Spinal cord (tissue), 10 donors: ENCODE data around the gene NUP98. TPM values are rescaled to one million over a fixed set of nuclear protein-coding genes. Genes with fewer than 3 reads are reported as not detected.
A peak's percentile ranks its signal among the peaks of the same experiment; 100 is the strongest.
"Not testable (repeated sequence)": the region's sequence is repeated elsewhere in the genome, so short reads cannot be mapped to it uniquely, and the experiment has no call there.

ENCODE experiments used
- DNase-seq, 6 donors: peaks; one replicate each; pipeline versions ENCODE4 v3.0.0 to v3.0.0-alpha.2; 2013 to 2015; ENCODE audit warnings: low spot score in 6 of 6, low read depth in 4 of 6
- H3K27ac ChIP-seq: one replicate; pipeline ENCODE4 v1.5.1; 2013; ENCODE audit warnings: low read depth, low read length, control low read depth
- H3K27me3 ChIP-seq: one replicate; pipeline ENCODE4 v1.6.1; 2013; ENCODE audit warnings: low read length; ENCODE audit not compliant: control insufficient read depth, insufficient read depth
- H3K36me3 ChIP-seq: one replicate; pipeline ENCODE4 v1.6.1; 2013; ENCODE audit warnings: low read length; ENCODE audit not compliant: control insufficient read depth, insufficient read depth
- H3K4me1 ChIP-seq: one replicate; pipeline ENCODE4 v1.6.1; 2013; ENCODE audit warnings: low read length; ENCODE audit not compliant: control insufficient read depth, insufficient read depth
- H3K4me3 ChIP-seq: one replicate; pipeline ENCODE4 v1.5.1; 2013; ENCODE audit warnings: low read depth, low read length, control low read depth
- H3K9me3 ChIP-seq: one replicate; pipeline ENCODE4 v1.6.1; 2013; ENCODE audit warnings: low read length; ENCODE audit not compliant: control insufficient read depth, insufficient read depth
- WGBS: methylation state at CpG from one replicate; pipeline ENCODE4 v1.1.5; 2013; ENCODE audit warnings: missing lambda C conversion rate; ENCODE audit not compliant: insufficient coverage; 5-methylcytosine and 5-hydroxymethylcytosine counted together
- polyA plus RNA-seq, 2 donors: library from polyadenylated mRNA; unstranded; fragments of 120-200 nt; gene quantifications; one replicate each; pipeline ENCODE4 v1.2.1, GENCODE V29; 2013; ENCODE audit not compliant: insufficient read length in 2 of 2
- total RNA-seq, 2 donors: library from RNA; depleted of rRNA in 1 of 2; stranded (reverse); fragments of 120-200 nt in 1 of 2; fragments of >200 nt in 1 of 2; gene quantifications; one replicate each; pipeline versions ENCODE4 v1.2.3 to v1.2.4, GENCODE V29; 2013 to 2014
- donor health status: healthy.

NUP98 gene
- total and polyA plus RNA-seq, 4 donors = 36.0 to 72.7 (median 52.1) TPM

GRCh38 chr11:3803726-3804495 lies 6.6 kb upstream of the NUP98 start:
- Histone ChIP-seq H3K9me3 (no peaks in the 10 kb centered on the region), H3K27ac (no peak overlapping the region), H3K36me3 (no peaks in the 10 kb centered on the region), H3K4me3 (no peak overlapping the region), H3K27me3 (no peaks in the 10 kb centered on the region), H3K4me1 (peaks cover 9% of the 10 kb centered on the region)
- DNase-seq = no peak
- 100% methylated on average over 2 of the region's 11 CpGs for WGBS

DNA sequence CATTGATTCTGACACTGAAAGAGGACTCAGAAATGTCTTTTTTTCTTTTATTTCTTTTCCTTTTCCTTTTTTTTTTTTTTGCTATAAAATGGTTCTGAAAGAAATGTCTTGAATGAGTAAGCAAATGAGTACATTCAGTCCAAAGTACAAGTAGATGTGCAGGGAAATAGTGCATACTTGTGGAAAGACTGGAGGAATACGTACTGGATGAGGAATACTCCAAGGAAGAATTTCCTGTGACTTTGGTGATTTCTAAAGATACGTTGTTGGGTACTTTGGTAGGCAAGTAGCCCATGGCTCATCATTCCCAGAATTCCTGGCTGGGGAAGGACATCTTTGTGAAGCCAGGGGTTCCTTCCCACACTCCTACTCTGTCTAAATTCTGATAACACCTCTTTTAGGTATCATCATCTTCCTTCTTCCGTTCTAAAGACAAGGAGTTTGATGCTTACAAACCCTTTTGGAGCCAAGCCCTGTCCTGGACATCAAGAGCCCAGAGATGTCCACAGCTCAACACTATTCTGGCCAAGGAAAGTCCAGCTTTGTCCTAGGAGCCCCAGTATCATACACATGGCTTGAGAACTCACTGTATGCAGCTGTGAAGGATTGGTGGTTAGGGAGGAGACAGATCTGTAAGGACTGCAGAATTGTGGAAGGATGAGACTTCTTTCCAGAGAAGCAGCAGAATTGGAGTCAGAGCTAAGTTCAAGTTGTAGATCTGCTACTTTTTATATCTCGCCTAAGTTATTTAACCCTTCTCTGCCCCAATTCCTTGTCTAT lies 4.8 kb upstream of the NUP98 start:
- H3K36me3 ChIP-seq = no peaks in the 10 kb centered on the region
- 69% methylated on average over 2 of the region's 4 CpGs for WGBS
- H3K4me1 ChIP-seq = peaks cover 9% of the 10 kb centered on the region
- no peak overlapping the region for H3K27ac ChIP-seq
- no peaks in the 10 kb centered on the region for H3K9me3 ChIP-seq
- H3K4me3 ChIP-seq = no peak overlapping the region
- H3K27me3 ChIP-seq = no peaks in the 10 kb centered on the region
- no peak for DNase-seq

DNA sequence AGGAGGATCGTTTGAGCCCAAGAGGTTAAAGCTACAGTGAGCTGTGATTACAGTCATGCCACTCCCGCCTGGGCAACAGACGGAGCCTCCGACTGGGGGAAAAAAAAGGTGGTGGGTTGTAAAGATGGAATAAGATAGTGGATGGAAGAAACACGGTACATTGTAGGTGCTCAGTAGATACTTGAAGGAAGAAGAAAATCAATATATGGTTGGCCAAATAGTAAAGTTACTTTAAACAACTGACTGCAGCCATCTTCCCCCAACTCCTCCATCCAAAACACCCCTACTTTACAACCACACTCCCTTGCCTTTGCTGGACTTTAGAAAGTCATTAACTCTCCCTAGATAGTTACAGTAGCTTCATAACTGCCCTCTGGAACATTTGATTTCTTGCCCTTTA lies 2.5 kb upstream of the NUP98 start:
- Histone ChIP-seq H3K4me1 (peaks cover 12% of the 10 kb centered on the region), H3K27ac (no peak overlapping the region), H3K9me3 (no peaks in the 10 kb centered on the region), H3K4me3 (no peak overlapping the region), H3K27me3 (no peaks in the 10 kb centered on the region), H3K36me3 (no peaks in the 10 kb centered on the region)
- no peak for DNase-seq
- 79% methylated on average over 3 of the region's 5 CpGs for WGBS

DNA sequence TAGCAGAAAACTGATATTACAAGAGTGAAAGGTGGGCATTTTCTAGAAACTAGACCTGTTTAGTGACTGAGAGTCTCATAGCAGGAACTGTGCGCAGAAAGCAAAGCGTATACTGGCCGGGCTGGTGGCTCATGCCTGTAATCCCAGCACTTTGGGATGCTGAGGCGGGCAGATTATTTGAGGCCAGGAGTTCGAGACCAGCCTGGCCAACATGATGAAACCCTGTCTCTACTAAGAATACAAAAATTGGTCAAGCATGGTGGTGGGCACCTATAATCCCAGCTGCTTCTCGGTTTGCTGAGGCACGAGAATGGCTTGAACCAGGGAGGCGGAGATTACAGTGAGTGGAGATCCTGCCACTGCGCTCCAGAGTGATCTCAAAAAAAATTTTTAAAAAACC lies 1.8 kb upstream of the NUP98 start:
- 100% methylated on average over 3 of the region's 9 CpGs for WGBS
- Histone ChIP-seq H3K27ac (no peak overlapping the region), H3K36me3 (peaks cover 3% of the 10 kb centered on the region), H3K4me3 (no peak overlapping the region), H3K4me1 (peaks cover 12% of the 10 kb centered on the region), H3K9me3 (no peaks in the 10 kb centered on the region), H3K27me3 (no peaks in the 10 kb centered on the region)
- DNase-seq = no peak

- H3K4me3 ChIP-seq = peak overlapping the region; percentile 93
- peak in 1 of 6 donors; percentile 15 for DNase-seq
- H3K9me3 ChIP-seq = no peaks in the 10 kb centered on the region
- H3K27ac ChIP-seq = peak overlapping the region; percentile 91
- peaks cover 19% of the 10 kb centered on the region for H3K36me3 ChIP-seq
- H3K4me1 ChIP-seq = peaks cover 12% of the 10 kb centered on the region
- H3K27me3 ChIP-seq = no peaks in the 10 kb centered on the region
- 0% methylated on average over 26 of the region's 26 CpGs for WGBS
Measured at GRCh38 chr11:3796801-3797328, 489 bp downstream of the NUP98 start.

GRCh38 chr11:3796346-3796745 lies 1.0 kb downstream of the NUP98 start:
- 45% methylated on average over 7 of the region's 14 CpGs for whole genome bisulfite sequencing
- peaks cover 12% of the 10 kb centered on the region for H3K4me1 ChIP-seq
- no peak for DNase-seq
- H3K27me3 ChIP-seq = no peaks in the 10 kb centered on the region
- H3K27ac ChIP-seq = peak overlapping the region; percentile 91
- no peaks in the 10 kb centered on the region for H3K9me3 ChIP-seq
- H3K36me3 ChIP-seq = peaks cover 19% of the 10 kb centered on the region
- peak overlapping the region; percentile 93 for H3K4me3 ChIP-seq

DNA sequence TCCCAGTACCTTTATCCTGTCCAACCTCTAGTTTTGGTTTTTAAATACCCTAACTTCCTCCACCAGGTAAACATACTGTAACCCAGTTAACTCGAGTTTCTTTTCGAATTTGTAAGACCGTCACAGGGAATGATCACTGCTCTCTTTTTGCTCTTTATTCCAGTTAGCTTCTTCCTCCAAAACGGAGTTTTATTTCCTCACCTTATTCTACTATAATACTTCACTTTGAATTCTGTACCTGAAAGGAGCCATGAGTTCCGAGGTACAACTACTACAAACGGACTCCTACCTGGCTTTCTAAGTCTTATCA lies 1.4 kb downstream of the NUP98 start:
- WGBS = 67% methylated on average over 6 of the region's 6 CpGs
- peak overlapping the region; percentile 93 for H3K4me3 ChIP-seq
- H3K27me3 ChIP-seq = no peaks in the 10 kb centered on the region
- DNase-seq = no peak
- no peak overlapping the region for H3K27ac ChIP-seq
- no peaks in the 10 kb centered on the region for H3K9me3 ChIP-seq
- H3K36me3 ChIP-seq = peaks cover 20% of the 10 kb centered on the region
- H3K4me1 ChIP-seq = peaks cover 12% of the 10 kb centered on the region

GRCh38 chr11:3795131-3796001 lies 2.0 kb downstream of the NUP98 start:
- H3K27ac ChIP-seq = no peak overlapping the region

GRCh38 chr11:3794387-3794786 lies 3.0 kb downstream of the NUP98 start:
- Histone ChIP-seq H3K36me3 (peaks cover 25% of the 10 kb centered on the region), H3K4me1 (peaks cover 12% of the 10 kb centered on the region)
- H3K27ac ChIP-seq, H3K4me3 ChIP-seq, H3K9me3 ChIP-seq, H3K27me3 ChIP-seq, DNase-seq: not testable (repeated sequence)
- 96% methylated on average over 8 of the region's 10 CpGs for WGBS

More at GRCh38 chr11:3795131-3796001, 2.0 kb downstream of the NUP98 start:
- 93% methylated on average over 3 of the region's 8 CpGs for WGBS
- no peak for DNase-seq
- Histone ChIP-seq H3K4me3 (no peak overlapping the region), H3K9me3 (no peaks in the 10 kb centered on the region), H3K27me3 (no peaks in the 10 kb centered on the region), H3K36me3 (peaks cover 22% of the 10 kb centered on the region), H3K4me1 (peaks cover 12% of the 10 kb centered on the region)
